ENCODE data around the gene TCP11L2.

The TCP11L2 gene

DNA sequence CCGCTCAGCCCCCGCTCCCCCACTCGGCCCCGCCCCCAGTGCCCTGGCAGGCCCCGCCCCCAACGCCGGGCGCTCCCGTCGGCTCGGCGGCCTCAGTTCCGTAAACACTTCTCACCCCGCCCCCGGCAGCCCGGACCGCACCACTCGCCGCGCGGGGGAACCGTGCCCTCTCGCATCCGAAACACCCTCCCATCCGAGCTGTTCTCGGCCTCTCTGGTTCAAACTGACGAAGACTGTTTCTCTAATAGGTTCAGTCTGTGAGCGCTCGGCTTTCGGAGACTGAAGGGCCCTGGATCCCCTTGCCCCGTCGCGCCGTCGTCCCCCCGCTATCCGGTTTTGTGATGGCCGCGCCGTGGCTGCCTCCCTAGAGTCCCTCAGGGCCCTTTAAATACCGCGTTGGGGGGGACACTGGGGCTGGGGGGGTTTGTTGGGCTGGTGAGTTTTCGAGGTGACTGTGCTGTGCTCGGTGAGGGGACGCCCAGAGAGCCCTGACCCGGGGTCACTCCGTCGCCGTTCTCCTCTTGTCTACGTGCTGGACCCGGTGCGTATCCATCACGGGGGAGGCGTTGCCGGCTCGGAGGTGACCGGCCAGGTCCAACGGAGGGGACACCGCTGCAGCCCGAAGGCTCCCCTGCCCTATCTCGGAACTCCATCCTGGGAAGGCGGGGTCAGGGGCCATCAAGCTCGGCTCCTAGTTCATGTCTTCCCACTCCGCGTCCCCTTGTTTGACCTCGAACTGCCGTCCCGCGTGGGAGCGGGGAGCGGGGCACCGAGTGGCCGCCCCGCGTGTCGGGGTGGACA is at the start of gene TCP11L2:
TSS of gene TCP11L2 (plus strand) at position 333 of the 801 bp plus-strand sequence. CDS start 8,343 bp downstream, outside the sequence.
- peak; percentile 57 for DNase-seq

DNA sequence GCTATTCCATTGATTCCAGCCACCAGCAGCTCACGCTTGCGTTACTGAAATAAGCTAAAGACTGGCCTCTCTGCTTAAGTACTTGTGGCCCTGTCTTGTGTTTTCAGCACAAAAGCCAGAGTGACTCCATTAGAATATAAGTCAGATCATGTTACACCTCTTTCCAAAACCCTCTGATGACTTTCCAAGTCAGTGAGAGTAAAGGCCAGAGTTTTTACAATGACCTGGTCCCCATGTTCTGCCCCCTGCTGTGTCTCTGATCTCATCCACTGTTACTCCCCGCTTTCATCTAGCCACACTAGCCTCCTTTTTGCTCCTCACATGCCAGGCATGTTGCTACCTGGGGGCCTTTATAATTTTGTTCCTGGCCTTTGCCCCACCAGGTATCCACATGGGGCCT is 47.8 kb upstream of the TCP11L2 start:
- DNase-seq = no peak

DNA sequence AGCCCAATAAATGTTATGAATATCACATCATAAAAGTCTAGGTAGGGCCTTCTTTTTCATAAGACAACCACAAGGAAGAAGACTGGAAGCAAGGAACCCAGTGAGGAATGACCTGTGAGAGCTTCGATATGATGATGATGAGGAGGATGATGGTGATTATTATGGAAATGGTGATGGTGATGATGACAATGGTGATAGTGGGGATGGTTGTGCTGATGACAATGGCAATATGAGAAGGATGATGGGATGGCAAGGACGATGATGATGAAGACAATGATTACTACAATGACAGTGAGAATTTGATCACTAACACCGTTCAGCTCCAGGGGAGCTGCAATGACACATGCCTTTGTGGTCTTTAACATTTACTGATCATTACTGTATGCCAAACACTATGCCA is 47.0 kb upstream of the TCP11L2 start:
- DNase-seq = no peak

GRCh38 chr12:106255952-106256351 is 46.6 kb upstream of the TCP11L2 start:
- no peak for DNase-seq

DNA sequence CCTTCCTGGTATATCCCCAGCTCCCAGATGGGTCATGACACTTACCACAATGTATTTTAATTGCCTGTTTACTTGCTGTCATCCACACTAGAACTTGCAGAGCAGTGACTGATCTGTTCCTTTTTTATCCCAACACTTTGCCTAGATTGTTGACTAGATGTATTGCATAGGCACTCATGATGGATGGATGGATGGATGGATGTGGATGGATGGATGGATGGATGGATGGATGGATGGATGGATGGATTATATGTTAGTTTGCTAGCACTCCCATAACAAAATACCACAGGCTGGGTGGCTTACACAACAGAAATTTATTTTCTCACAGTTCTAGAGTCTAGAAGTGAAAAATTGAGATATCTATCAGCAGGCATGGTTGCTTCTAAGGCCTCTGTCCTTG is 46.0 kb upstream of the TCP11L2 start:
- DNase-seq = no peak

DNA sequence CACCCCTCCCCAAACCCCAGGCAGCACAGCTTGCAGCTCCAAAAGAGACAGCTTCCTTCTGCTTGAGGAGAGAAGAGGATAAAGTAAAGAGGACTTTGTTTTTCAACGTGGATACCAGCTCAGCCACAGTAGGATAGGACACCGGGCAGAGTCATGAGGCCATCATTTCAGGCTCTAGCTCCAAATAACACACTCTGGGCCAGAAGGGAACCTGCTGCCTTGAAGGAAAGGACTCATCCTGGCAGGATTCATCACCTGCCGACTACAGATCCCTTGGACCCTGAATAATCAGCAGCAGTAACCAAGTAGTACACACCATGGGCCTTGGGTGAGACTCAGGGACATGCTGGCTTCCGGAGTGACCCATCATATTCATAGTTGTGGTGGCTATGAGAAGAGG is 44.3 kb upstream of the TCP11L2 start:
- no peak for DNase-seq

DNA sequence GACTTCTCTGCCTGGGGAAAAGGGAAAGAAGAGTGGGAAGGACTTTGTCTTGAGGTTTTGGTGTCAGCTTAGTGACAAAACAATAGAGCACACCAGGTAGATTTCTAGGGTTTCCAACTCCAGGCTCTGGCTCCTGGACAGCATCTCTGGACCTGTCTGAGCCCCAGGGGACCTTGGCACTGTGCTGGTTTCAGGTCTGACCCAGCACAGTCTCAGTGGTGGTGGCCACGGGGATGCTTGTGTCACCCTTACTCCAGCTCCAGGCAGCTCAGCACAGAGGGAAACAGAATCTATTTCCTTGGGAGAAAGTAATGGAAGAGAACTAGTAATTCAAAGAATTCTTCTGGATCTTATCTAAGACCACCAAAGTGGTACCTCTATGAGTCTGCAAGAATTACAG is 43.6 kb upstream of the TCP11L2 start:
- DNase-seq = no peak

- DNase-seq = no peak
Observed at GRCh38 chr12:106265116-106265515, 37.4 kb upstream of the TCP11L2 start.

GRCh38 chr12:106267535-106267934 is 35.0 kb upstream of the TCP11L2 start:
- no peak for DNase-seq

- DNase-seq = no peak
Observed at GRCh38 chr12:106269150-106269771, 33.3 kb upstream of the TCP11L2 start.

DNA sequence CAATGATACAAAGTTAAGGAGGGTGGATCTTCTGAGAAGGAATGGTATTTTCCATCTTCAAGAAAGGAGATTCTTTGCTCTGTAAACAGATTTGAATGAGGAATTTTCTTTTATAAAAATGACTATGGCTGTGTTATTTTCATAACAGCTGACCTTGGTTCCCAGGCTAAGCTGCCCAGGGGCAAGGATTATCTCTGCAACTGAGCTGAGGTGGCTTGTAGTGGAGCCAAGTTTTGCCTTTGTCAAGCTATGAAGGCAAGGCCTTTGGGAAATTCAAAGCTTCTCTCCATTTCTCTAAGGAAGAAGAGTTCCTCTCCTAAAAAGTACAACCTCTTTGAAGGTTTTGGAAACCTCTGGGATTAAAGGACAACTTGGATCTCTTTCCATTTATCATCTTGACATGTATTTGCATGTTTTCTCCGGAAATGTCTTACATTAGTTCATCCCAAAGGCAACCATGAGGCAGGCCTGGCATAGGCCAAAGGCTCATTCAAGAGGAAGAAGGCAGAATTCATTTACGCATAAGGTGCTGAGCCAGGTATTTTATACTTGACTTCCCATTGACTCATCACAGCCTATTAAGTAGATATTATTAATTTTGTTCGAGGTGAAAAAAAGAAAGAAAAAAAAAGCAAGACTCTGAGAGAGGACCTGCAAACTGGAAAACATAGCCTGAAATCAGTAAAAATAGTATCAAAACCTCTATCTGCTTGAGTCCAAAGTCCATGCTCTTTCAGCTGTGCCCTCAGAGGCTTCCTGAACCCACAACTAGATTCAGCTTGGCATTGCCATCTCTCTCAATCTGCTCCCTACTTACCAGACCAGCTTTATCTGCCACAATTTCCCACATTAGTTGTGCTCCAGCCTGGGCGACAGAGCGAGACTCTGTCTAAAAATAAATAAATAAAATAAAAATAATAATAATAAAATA is 30.7 kb upstream of the TCP11L2 start:
- no peak for DNase-seq

DNA sequence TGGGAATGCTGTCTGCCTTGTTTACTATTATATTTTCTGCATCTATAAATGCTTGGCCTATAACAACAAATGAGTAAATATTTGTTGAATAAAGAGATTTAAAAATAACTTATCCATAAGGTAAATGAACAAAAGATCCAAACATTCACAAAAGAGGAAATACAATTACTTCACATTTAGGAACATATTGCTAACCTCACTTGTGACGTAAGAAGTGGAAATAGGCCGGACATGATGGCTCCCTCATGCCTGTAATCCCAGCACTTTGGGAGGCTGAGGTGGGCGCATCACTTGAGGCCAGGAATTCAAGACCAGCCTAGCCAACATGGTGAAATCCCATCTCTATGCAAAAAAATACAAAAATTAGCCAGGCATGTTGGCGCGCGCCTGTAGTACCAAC is 29.0 kb upstream of the TCP11L2 start:
- DNase-seq = no peak

DNA sequence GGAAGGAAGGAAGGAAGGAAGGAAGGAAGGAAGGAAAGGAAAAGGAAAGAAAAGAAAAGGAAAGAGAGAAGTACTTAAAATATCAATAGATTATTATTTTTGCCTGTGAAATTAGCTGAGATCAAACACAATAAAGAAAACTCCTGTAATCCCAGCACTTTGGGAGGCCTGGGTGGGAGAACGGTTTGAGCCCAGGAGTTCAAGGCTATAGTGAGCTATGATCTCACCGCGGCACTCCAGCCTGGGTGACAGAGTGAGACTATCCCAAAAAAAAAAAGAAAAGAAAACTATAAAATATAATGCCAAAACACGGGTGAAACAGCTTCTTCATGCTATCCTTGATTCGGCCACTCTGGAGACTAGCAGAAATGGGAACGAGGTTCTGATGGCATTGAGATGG is 28.5 kb upstream of the TCP11L2 start:
- DNase-seq = no peak

GRCh38 chr12:106274575-106275121 is 27.9 kb upstream of the TCP11L2 start:
- no peak for DNase-seq

DNA sequence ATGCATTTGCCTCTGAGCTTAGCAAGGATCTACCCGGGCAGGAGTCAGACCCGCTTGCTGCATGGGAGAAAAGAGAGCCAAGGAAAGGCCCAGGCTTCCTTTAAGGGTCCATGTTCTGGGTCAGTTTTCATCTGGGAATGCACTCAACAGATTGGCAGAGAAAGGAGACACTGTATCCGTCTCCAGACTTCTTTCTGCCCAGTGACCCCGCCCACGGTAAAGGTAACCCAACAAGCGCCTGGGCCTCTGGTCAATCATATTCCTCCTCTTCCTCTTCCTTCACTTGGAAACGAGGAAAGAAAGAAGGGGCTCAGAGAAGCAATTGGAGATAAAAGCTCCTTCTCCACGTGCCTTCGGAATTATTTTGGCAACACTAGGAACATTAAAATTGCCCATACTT is 27.1 kb upstream of the TCP11L2 start:
- DNase-seq = no peak

DNA sequence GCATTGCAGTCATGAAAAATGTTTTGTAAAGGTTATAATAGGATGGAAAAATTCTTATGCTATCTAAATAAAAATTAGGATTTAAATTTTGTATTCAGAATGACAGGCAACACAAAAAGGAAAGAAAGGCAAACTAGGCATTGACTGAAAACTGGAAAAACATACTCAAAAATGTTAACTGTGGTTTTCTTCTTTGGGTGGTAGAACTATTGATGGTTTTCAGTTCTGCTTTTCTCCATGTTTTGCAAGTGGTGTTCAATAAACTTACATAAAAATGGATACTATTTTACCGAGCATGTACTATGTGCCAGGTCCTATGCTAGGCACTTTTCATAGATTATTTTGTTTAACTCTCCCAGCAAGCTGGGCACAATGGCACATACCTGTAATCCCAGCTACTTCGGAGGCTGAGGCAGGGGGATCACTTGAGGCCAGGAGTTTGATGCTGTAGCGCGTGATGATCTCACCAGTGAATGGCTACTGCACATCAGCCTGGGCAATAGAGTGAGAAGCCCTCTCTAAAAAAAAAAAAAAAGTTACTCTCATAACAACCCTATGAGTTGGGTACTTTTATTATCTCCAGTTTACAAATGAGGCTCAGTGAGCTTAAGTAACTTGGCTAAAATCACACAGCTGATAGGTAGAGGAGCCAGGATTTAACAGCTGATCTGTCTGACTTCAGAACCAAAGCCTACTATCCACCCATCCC is 26.3 kb upstream of the TCP11L2 start:
- no peak for DNase-seq

- DNase-seq = no peak
Observed at GRCh38 chr12:106280106-106280505, 22.4 kb upstream of the TCP11L2 start.

GRCh38 chr12:106281056-106281782 is 21.3 kb upstream of the TCP11L2 start:
- no peak for DNase-seq

DNA sequence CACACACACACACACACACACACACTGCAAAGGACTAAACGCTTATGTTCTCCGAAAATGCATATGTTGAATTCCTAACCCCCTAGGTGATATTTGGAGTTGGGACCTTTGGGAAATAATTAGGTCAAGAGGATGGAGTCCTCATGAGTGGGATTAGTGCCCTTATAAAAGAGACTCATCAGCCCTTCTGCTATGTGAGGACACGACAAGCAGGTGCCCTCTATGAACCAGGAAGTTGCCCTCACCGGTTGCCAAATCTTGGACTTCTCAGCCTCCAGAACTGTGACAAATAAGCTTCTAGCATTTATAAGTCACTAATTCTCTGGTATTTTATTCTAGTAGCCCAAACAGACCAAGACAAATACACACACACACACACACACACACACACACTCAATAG is 20.7 kb upstream of the TCP11L2 start:
- no peak for DNase-seq

GRCh38 chr12:106282457-106283097 is 20.0 kb upstream of the TCP11L2 start:
- no peak for DNase-seq
